Measurements from ENCODE around the gene SECISBP2.

DNA sequence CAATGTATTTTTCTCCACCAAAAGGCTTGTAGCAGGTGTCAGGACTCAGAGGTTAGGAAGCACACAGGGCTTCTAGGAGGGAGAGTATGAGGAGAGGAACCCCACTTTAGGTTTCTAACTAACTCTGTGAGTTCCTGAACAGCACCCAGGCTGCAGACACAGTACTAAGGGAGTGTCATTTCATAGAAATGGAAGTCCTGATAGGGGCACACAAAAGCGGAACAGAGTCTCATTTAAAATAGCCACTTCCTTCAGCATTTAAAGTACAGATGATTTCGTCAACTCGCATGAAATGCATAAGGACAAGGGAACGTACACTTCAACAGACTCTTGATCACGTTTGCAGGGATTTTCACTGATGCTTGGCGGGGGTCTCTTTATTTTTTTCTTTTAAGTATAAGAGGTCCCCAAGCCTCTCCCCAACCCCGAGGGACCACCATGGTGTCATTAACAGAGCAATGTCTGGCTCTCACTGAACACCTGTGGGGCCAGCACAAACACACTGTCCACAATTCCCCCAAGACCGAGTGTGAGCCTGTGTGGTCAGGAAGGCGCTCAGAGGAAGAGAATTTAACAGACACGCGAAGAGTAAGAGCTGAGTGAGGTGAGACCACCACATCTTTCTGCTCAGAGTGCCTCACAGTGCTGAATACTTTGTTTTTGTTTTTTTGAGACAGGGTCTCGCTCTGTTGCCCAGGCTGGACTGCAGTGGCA, 82.3 kb downstream of the SECISBP2 start:
- TF ChIP-seq, protein P1, sequence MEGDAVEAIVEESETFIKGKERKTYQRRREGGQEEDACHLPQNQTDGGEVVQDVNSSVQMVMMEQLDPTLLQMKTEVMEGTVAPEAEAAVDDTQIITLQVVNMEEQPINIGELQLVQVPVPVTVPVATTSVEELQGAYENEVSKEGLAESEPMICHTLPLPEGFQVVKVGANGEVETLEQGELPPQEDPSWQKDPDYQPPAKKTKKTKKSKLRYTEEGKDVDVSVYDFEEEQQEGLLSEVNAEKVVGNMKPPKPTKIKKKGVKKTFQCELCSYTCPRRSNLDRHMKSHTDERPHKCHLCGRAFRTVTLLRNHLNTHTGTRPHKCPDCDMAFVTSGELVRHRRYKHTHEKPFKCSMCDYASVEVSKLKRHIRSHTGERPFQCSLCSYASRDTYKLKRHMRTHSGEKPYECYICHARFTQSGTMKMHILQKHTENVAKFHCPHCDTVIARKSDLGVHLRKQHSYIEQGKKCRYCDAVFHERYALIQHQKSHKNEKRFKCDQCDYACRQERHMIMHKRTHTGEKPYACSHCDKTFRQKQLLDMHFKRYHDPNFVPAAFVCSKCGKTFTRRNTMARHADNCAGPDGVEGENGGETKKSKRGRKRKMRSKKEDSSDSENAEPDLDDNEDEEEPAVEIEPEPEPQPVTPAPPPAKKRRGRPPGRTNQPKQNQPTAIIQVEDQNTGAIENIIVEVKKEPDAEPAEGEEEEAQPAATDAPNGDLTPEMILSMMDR (IDR thresholded peaks at IDR 0.05; ENCODE audit: poor library complexity) = no peak
- TF ChIP-seq EZH2 (IDR thresholded peaks at IDR 0.05; ENCODE audit: borderline replicate concordance) = no peak
